Skin epidermis (tissue), 12 donors: Measurements from ENCODE around the gene MED9.

ENCODE experiments used
- H3K27ac ChIP-seq, 21 experiments: fragments of 200-600 bp; sonication (generic) in 11 of 21; one replicate each; pipeline ENCODE4 v1.5.0; 2020; ENCODE audit warnings: mild to moderate bottlenecking in 3 of 21, inconsistent platforms in 2 of 21, moderate library complexity in 2 of 21
- H3K4me3 ChIP-seq, 7 experiments: fragments of 200-600 bp; sonication (generic) in 2 of 7; one replicate each; pipeline ENCODE4 v1.5.0; 2020; ENCODE audit warnings: inconsistent platforms in 2 of 7, mild to moderate bottlenecking in 2 of 7, moderate library complexity in 1 of 7

Gene MED9

DNA sequence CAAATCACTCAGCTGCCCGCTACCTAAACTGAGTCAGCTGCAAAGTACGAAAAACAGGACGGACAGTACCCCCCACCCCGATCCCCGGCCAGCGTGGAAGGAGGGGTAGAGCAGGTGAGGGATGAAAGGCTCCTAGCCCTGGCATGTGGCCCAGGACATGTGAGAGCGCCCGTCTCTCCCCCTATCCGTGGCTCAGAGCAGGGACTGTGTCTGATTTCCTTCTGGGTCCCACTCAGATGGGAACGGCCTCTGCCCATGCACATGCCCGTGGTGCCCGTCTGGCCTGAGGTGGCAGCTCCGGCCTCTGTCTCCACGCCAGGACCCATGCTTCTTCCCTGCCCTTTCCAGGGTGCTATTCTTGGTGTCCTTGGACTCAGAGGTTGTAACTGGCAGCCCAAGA is 49.6 kb downstream of the MED9 start:
- Histone ChIP-seq H3K4me3 (no peak overlapping the region), H3K27ac (no peak overlapping the region)

DNA sequence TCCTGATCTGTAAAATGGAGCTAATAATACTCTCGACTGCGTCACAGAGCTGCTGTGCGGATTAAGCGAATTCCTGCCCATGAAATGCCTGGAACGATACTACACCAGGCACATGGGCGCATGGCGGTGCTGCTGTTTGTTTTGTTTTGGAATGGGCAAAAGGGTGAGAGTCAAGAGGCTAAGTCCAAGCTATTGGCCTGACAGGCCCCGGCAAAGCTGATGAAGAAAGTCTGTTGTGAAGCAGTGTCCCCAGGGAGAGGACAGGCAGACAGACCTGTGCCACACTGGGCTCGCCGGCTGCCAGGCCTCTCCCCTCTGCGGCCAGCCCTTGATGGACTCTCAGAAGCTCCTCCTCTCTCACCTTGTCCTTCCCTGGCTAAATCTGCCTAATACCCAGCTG is 50.7 kb downstream of the MED9 start:
- no peak overlapping the region for H3K27ac ChIP-seq
- H3K4me3 ChIP-seq, result no peak overlapping the region

DNA sequence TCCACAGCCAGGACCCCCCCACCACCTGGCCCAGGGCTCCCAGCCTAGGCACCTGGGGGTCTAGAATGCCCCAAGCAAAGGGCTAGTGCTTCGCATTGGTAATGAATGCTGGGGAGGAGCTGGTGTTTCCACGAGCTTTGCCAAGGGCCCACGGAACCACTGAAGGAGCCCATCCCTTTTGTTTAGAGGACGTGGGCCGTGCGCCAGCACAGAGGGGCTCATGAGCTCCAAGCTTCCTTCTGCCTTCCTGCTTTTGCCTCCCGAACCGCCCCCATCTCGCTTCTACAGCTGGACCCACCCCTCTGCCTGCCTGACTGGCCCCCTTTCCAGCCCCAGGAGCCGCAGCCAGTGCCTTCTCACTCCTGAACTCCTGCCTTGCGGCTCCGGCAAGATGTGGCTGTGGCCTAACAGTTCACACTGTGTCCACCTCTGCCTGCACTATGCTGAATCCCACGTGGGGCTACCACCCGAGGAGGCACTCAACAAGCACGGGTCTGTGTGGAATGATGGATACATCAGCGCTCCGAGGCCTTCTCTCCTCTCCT is 51.2 kb downstream of the MED9 start:
- H3K27ac ChIP-seq, result no peak overlapping the region
- no peak overlapping the region for H3K4me3 ChIP-seq

DNA sequence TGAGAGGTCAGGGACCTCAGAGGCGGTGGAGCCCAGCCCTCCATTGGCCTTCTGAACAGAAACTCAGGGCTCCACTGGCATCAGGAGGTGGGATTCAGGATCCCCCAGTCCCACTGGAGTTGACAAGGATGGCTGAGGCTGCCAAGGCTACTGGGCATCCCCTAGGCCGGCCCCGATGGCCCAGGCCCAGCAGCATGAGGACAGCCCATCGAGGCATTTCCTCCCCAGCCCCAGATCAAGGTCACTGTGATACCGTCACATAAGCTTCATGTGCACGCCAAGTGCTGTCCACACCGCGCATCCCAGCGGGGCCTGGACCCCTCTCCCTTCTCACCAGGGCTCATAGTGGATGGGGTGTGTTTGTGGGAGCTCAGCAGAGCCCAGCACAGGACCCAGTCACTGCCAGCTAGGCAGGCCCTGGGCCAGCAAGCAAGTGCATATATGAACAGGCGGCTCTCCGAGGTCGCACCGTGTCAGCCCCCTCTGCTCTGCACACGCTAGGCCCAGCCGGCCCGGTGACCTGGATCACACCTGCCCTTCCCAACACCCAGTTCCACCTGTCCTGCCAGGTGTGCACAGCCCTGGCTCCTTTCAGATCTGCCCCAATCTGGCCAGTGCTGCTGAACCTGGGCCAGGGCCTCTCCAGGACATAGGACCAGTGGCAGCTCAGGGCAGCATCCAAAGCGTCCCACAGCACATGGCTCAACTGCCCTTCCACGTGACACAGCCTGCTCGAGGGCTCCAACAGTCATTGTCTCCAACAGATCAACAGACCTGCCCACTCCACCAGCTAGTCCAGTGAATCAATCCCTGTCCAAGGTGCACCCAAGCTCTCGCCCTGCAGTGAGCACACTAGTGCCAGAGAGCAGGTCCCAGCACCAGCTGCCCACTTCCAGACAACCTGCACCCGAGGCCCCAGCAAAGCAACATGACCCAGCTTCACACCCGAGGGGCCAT is 52.2 kb downstream of the MED9 start:
- H3K4me3 ChIP-seq, result no peak overlapping the region
- no peak overlapping the region for H3K27ac ChIP-seq

DNA sequence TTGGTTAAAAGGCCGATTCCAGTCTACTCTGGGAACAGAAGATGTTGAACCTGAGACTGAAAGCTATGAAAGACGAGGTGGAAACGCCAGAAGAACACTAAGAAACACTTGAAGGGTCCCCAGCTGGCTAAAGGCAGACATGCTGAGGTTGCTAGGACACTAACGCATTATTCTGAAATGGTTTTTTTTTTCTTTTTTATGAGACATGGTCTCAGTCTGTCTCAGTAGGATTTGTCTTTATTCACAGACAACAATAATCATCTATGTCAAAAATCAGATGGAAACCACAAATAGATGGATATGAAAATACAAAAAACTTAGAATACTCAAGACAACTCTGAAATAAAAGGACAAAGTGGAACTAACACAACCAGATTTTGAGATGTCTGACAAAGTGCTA is 54.4 kb downstream of the MED9 start:
- Histone ChIP-seq H3K4me3 (no peak overlapping the region), H3K27ac (no peak overlapping the region)

- no peak overlapping the region for H3K27ac ChIP-seq
- H3K4me3 ChIP-seq, result no peak overlapping the region
Observed at GRCh38 chr17:17532991-17533390, 56.2 kb downstream of the MED9 start.

GRCh38 chr17:17533901-17534441 is 57.2 kb downstream of the MED9 start:
- H3K4me3 ChIP-seq, result no peak overlapping the region

GRCh38 chr17:17535957-17536356 is 59.2 kb downstream of the MED9 start:
- Histone ChIP-seq H3K4me3 (no peak overlapping the region), H3K27ac (no peak overlapping the region)

More at GRCh38 chr17:17533901-17534441, 57.2 kb downstream of the MED9 start:
- H3K27ac ChIP-seq, result no peak overlapping the region

GRCh38 chr17:17536702-17537101 is 59.9 kb downstream of the MED9 start:
- no peak overlapping the region for H3K27ac ChIP-seq
- H3K4me3 ChIP-seq, result no peak overlapping the region

- Histone ChIP-seq H3K4me3 (no peak overlapping the region), H3K27ac (no peak overlapping the region)
Observed at GRCh38 chr17:17537311-17538099, 60.7 kb downstream of the MED9 start.

- Histone ChIP-seq H3K4me3 (no peak overlapping the region), H3K27ac (peak overlapping the region in 1 of 21 experiments; percentile 83)
Observed at GRCh38 chr17:17538417-17539391, 61.9 kb downstream of the MED9 start.

- H3K27ac ChIP-seq, result peak overlapping the region in 1 of 21 experiments; percentile 83
- H3K4me3 ChIP-seq, result no peak overlapping the region
Observed at GRCh38 chr17:17539591-17539990, 62.8 kb downstream of the MED9 start.

GRCh38 chr17:17540278-17540906 is 63.6 kb downstream of the MED9 start:
- Histone ChIP-seq H3K4me3 (no peak overlapping the region), H3K27ac (peak overlapping the region in 1 of 21 experiments; percentile 83)

DNA sequence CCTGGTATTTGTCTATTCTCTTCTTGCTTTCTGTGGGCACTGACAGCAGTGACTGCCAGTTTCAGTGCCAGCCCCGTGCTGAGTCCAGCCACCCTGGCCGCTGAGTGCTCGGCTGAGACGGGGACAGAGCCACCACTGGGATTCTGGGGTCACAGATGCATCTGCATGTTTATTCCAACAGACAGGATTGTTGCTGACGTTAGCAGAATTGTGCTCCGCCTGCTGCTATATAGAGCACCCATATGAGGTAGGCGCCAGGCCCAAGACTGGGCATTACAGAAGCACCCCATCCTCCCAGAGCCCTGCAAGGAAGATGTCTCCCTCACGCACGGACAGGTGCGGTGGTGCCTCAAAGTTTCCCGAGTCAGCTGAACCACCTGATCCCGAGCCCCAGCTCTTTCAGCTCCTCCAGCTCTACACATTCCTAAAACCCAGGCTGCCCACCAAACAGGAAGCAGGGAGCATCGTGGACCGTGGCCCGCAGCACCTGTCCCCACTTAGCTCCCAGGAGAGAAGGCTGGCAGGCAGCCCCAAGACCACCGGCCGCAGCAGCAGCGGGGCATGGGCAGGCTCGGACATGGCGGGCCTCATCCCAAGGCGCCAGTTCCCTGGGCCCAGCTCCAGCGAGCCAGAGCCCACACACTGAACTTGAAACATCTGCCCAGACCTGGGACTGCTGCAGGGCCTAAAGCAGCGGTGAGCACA is 64.3 kb downstream of the MED9 start:
- Histone ChIP-seq H3K4me3 (no peak overlapping the region), H3K27ac (peak overlapping the region in 1 of 21 experiments; percentile 83)

DNA sequence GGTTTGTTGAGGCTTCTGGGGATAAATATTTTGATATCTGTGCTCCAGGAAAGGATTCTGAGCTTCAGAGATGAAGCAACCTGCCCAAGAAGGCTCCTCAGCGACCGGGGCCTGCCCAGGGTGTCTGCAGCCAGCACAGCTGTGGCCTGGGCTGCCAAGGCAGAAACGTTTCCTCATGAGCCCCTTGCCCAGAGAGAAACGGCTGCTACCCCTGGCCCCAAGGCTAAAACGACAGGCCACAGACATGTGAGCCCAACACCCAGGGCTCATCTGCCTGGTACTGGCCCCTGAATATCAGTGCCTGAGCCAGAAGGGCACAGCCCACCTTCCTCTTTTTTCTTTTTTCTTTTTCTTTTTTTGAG is 64.8 kb downstream of the MED9 start:
- H3K4me3 ChIP-seq, result no peak overlapping the region
- H3K27ac ChIP-seq, result peak overlapping the region in 1 of 21 experiments; percentile 83
